IPS DF 6.9 (cell line): ENCODE measurements around the gene MYMK.
"Not testable (repeated sequence)": the region's sequence is repeated elsewhere in the genome, so short reads cannot be mapped to it uniquely, and the experiment has no call there.

Experiments used
- DNase-seq: peaks from one replicate; pipeline ENCODE4 v3.0.0-alpha.2; 2013; ENCODE audit warnings: low read depth, low spot score
- H3K27ac ChIP-seq: one replicate; pipeline ENCODE4 v1.5.1; 2013; ENCODE audit warnings: low read length, control low read depth
- H3K27me3 ChIP-seq: 2 replicates; pipeline ENCODE4 v1.6.1; 2013; ENCODE audit warnings: mild to moderate bottlenecking, low read length; ENCODE audit not compliant: control insufficient read depth, insufficient read depth
- H3K36me3 ChIP-seq: 2 replicates; pipeline ENCODE4 v1.6.1; 2013; ENCODE audit warnings: low read length; ENCODE audit not compliant: control insufficient read depth, insufficient read depth
- H3K4me1 ChIP-seq: 2 replicates; pipeline ENCODE4 v1.6.1; 2013; ENCODE audit warnings: low read length; ENCODE audit not compliant: control insufficient read depth, insufficient read depth
- H3K4me3 ChIP-seq: 2 replicates; pipeline ENCODE4 v1.5.1; 2013; ENCODE audit warnings: mild to moderate bottlenecking, low read length
- H3K9me3 ChIP-seq: 2 replicates; pipeline ENCODE4 v1.6.1; 2013; ENCODE audit warnings: low read length, inconsistent platforms; ENCODE audit not compliant: control insufficient read depth, insufficient read depth
- WGBS: extraction: QIAGEN DNeasy Blood & Tissue Kit; methylation state at CpG from one replicate; pipeline ENCODE4 v1.1.7; 2013; ENCODE audit warnings: mixed read lengths, missing lambda C conversion rate; ENCODE audit not compliant: insufficient read length, insufficient coverage; 5-methylcytosine and 5-hydroxymethylcytosine counted together

Gene MYMK

DNA sequence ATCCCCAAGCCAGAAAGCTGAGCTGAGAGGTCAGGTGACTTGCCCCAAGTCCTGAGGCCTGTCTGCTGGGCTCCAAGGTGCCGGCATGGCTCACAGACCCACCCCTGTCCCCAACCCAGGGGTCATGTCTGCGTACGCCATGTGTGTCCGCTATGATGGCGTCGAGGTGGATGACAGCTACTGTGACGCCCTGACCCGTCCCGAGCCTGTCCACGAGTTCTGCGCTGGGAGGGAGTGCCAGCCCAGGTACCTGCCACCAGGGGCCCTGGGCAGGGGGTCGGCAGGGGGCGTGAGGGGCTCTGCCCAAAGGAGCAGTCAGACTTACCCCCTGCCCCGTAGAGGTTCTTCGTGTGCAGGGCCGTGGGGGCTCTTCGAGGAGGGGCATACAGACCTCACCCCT lies 42.1 kb upstream of the MYMK start:
- H3K4me3 ChIP-seq: no peak overlapping the region
- H3K27ac ChIP-seq: no peak overlapping the region
- peaks cover 3% of the 10 kb centered on the region for H3K4me1 ChIP-seq
- no peak for DNase-seq
- no CpG with 5 or more reads among the region's 17 CpGs for WGBS
- H3K36me3 ChIP-seq: no peaks in the 10 kb centered on the region
- no peaks in the 10 kb centered on the region for H3K9me3 ChIP-seq
- H3K27me3 ChIP-seq: no peaks in the 10 kb centered on the region

GRCh38 chr9:133566382-133566781 lies 41.6 kb upstream of the MYMK start:
- Histone ChIP-seq H3K36me3 (no peaks in the 10 kb centered on the region), H3K9me3 (no peaks in the 10 kb centered on the region), H3K27ac (no peak overlapping the region), H3K4me3 (no peak overlapping the region), H3K27me3 (no peaks in the 10 kb centered on the region), H3K4me1 (peaks cover 3% of the 10 kb centered on the region)
- no CpG with 5 or more reads among the region's 14 CpGs for WGBS
- no peak for DNase-seq

DNA sequence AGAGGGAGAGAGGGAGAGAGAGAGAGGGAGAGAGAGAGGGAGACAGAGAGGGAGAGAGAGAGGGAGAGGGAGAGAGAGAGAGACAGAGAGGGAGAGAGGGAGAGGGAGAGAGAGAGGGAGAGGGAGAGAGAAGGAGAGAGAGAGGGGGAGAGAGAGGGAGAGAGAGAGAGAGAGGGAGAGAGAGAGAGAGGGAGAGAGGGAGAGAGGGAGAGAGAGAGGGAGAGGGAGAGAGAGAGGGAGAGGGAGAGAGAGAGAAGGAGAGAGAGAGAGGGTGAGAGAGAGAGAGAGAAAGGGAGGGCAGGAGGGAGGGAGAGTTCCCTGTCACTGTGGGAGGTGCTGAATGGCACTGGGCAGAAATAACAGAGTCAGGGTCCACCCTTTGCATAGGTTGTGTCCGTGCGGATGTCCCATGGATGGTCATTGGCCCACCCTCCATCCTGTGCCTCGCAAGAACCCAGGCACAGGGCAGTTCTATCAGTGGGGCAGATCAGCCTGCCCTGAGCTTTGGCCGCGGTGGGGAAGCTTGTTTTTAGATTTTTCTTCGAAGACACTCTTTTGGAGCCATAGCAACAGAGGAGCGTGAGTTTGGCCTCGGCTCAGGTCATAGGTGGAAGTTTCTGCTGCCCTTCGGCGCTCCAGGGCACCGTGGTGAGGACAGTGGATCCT lies 39.8 kb upstream of the MYMK start:
- peaks cover 3% of the 10 kb centered on the region for H3K4me1 ChIP-seq

DNA sequence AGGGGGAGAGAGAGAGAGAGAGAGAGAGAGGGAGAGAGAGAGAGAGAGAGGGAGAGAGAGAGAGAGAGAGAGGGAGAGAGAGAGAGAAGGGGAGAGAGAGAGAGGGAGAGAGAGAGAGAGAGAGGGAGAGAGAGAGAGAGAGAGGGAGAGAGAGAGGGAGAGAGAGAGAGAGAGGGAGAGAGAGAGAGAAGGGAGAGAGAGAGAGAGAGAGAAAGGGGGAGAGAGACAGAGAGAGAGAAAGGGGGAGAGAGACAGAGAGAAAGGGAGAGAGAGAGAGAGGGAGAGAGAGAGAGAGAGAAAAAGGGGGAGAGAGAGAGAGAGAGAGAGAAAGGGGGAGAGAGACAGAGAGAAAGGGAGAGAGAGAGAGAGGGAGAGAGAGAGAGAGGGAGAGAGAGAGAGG lies 39.1 kb upstream of the MYMK start:
- H3K27ac ChIP-seq, H3K4me3 ChIP-seq, H3K4me1 ChIP-seq, H3K36me3 ChIP-seq, DNase-seq, H3K27me3 ChIP-seq, H3K9me3 ChIP-seq: not testable (repeated sequence)

More for the DNA sequence above, 39.8 kb upstream of the MYMK start:
- no peak overlapping the region for H3K4me3 ChIP-seq
- no peak for DNase-seq
- H3K27ac ChIP-seq: no peak overlapping the region
- no peaks in the 10 kb centered on the region for H3K36me3 ChIP-seq
- H3K27me3 ChIP-seq: no peaks in the 10 kb centered on the region
- H3K9me3 ChIP-seq: no peaks in the 10 kb centered on the region
- no CpG with 5 or more reads among the region's 11 CpGs for WGBS

DNA sequence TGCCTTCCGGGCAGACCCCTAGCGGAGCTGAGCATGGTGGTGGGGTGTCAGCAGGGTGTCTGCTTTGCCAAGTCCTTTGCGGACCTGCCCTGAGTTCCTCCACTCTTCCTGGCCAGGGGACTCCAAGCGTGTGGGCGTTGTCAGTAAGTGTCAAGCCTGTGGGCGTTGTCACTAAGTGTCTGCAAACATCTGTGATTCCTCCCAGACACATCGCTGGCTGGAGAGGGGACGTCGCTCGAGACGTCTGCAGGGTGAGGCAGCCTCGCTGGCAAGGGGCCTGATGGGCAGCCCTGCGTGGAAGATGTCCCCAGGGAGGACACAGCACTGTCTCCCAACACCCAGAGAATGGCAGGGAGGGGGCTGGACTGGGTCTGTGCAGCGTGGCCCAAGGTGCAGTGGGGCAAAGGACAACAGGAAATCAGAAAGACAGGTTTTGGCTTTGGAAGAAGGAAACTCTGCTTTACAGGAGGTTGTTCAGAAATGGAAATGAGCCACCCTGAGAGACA lies 38.6 kb upstream of the MYMK start:
- Histone ChIP-seq H3K27me3 (no peaks in the 10 kb centered on the region), H3K27ac (no peak overlapping the region), H3K36me3 (no peaks in the 10 kb centered on the region), H3K9me3 (no peaks in the 10 kb centered on the region), H3K4me3 (no peak overlapping the region), H3K4me1 (peaks cover 6% of the 10 kb centered on the region)
- WGBS: no CpG with 5 or more reads among the region's 14 CpGs
- DNase-seq: no peak

- WGBS: no CpG with 5 or more reads among the region's 54 CpGs
- no peak for DNase-seq
- Histone ChIP-seq H3K4me1 (peaks cover 6% of the 10 kb centered on the region; the same call in 1 of the 2 replicates), H3K27ac (no peak overlapping the region), H3K36me3 (no peaks in the 10 kb centered on the region), H3K27me3 (no peaks in the 10 kb centered on the region), H3K9me3 (no peaks in the 10 kb centered on the region), H3K4me3 (no peak overlapping the region)
Measured at GRCh38 chr9:133562611-133563290, 38.0 kb upstream of the MYMK start.

- WGBS: no CpG with 5 or more reads among the region's 32 CpGs
- no peaks in the 10 kb centered on the region for H3K9me3 ChIP-seq
- H3K4me3 ChIP-seq: no peak overlapping the region
- H3K27me3 ChIP-seq: no peaks in the 10 kb centered on the region
- DNase-seq: no peak
- H3K36me3 ChIP-seq: no peaks in the 10 kb centered on the region
- H3K4me1 ChIP-seq: peaks cover 6% of the 10 kb centered on the region; the same call in 1 of the 2 replicates
- no peak overlapping the region for H3K27ac ChIP-seq
Measured at GRCh38 chr9:133561976-133562554, 37.3 kb upstream of the MYMK start.

- Histone ChIP-seq H3K27me3 (no peaks in the 10 kb centered on the region), H3K36me3 (no peaks in the 10 kb centered on the region), H3K4me3 (no peak overlapping the region), H3K27ac (no peak overlapping the region), H3K4me1 (peaks cover 6% of the 10 kb centered on the region; the same call in 1 of the 2 replicates), H3K9me3 (no peaks in the 10 kb centered on the region)
- no peak for DNase-seq
- no CpG with 5 or more reads among the region's 22 CpGs for WGBS
Measured at GRCh38 chr9:133560944-133561343, 36.2 kb upstream of the MYMK start.

GRCh38 chr9:133560311-133560710 lies 35.6 kb upstream of the MYMK start:
- Histone ChIP-seq H3K27ac (no peak overlapping the region), H3K4me1 (peaks cover 6% of the 10 kb centered on the region; the same call in 1 of the 2 replicates), H3K4me3 (no peak overlapping the region), H3K36me3 (no peaks in the 10 kb centered on the region), H3K27me3 (no peaks in the 10 kb centered on the region), H3K9me3 (no peaks in the 10 kb centered on the region)
- no peak for DNase-seq
- no CpG with 5 or more reads among the region's 15 CpGs for WGBS

- Histone ChIP-seq H3K27me3 (no peaks in the 10 kb centered on the region), H3K36me3 (no peaks in the 10 kb centered on the region), H3K4me3 (no peak overlapping the region), H3K9me3 (no peaks in the 10 kb centered on the region), H3K27ac (no peak overlapping the region), H3K4me1 (peaks cover 7% of the 10 kb centered on the region; the same call in 1 of the 2 replicates)
- DNase-seq: no peak
- WGBS: no CpG with 5 or more reads among the region's 31 CpGs
Measured at GRCh38 chr9:133558191-133559126, 33.7 kb upstream of the MYMK start.
